Urothelium cell line (cell line): ENCODE measurements around the gene AGAP1.

Source experiments
- DNase-seq: peaks from one replicate; pipeline ENCODE4 v3.0.0; 2011; ENCODE audit warnings: low spot score, mixed read lengths
- FAIRE-seq: peaks from 2 replicates; lab custom pipeline; 2011; peaks lifted over from hg19 to GRCh38; lab: Jason Lieb, UNC

The AGAP1 gene

DNA sequence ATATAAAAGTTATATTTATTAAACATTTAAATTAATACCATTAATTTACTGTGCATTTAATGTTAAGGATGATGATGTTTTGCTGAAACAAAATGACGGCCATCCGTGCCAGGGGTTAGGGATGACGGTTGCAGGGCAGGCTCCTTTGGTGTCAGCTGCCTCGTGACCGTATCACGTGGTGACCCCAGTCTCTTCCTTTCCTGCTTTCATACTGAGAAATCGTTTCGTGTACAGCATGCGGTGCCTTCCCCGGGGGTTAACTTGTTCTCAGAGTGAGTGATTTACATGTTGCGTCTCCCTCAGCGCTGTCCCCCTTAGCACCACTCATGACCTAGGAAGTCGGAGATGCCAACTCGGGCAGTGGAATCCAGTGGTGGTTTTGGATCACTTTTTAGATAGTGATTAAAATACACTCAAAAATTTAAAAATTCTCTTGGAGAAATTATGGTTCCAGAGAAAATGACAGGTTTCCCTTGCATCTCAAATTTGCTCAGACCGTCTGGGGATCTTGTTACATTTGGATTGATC lies 383.5 kb downstream of the AGAP1 start:
- DNase-seq: no peak
- no peak for FAIRE-seq

GRCh38 chr2:235879116-235879515 lies 385.3 kb downstream of the AGAP1 start:
- DNase-seq (no peak), FAIRE-seq (no peak)

DNA sequence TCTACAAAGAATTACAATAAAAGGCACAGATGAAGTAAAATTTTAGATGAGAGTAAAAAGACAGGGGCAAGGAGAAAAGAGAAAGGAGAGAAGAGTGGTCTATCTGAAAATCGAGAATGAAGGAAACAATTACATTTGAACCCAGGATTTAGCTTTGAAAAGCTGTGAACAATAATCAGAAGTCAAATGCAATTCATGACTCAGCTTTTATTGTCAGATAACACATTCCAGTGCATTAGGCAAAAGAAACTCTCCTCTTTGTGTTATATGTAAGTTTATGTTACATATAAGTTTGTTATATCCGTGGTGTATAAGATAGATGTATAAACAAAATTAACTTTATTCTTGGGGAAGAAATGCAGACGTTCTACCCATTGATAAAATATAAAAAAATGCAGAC lies 389.8 kb downstream of the AGAP1 start:
- FAIRE-seq (no peak), DNase-seq (no peak)

DNA sequence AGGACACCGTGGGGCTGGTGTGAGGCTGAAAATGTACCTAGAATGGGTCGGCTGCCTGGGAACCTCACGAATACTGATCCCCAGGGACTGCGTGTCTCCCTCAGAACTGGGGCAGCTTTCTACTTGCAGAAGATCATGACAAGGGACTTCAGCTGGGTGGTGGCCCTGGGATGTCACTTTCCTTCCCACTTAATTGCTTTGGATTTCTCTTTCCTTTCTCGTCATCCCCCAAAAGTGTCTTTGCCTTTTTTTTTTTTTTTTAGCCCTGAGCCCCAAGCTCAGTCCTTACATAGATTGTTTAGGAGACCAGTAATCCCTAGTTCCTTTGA lies 395.4 kb downstream of the AGAP1 start:
- DNase-seq: no peak
- no peak for FAIRE-seq

DNA sequence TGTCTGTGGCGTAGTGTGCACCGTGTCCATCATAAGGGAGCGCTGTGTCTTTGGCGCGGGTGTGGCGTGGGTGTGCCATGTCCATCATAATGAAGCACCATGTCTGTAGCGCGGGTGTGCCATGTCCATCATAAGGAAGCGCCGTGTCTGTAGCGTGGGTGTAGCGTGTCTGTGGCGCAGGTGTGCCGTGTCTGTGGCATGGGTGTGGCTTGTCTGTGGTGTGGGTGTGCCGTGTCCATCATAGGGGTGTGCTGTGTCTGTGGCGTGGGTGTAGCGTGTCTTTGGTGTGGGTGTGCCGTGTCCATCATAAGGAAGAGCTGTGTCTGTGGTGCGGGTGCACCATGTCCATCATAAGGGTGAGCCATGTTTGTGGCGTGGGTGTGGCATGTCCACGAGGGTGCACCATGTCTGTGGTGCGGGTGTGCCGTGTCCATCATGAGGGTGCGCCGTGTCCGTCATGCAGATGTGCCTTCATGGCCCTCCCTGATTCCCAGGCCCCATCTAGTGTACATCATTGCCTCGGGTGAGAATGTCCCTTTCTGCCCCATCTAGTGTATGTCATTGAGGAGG lies 399.4 kb downstream of the AGAP1 start:
- DNase-seq: no peak
- FAIRE-seq: no peak

- DNase-seq: no peak
- FAIRE-seq: no peak
Measured at GRCh38 chr2:235894839-235895238, 401.0 kb downstream of the AGAP1 start.

DNA sequence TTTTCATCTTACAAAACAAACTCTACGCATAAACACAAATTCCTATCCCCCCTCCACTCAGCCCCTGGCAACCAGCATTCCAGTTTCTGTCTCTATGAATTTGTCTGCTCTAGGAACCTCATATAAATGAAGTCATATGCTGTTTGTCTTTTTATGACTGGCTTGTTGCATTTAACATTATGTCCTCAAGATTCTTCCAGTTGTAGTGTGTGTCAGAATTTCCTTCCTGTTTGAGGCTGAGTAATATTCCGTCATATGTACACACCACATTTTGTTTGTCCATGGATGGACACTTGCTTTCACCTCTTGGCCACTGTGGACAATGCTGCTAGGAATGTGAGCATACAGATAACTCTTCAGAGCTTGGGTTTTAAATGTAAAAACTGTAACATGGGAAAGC lies 402.2 kb downstream of the AGAP1 start:
- DNase-seq (no peak), FAIRE-seq (no peak)

DNA sequence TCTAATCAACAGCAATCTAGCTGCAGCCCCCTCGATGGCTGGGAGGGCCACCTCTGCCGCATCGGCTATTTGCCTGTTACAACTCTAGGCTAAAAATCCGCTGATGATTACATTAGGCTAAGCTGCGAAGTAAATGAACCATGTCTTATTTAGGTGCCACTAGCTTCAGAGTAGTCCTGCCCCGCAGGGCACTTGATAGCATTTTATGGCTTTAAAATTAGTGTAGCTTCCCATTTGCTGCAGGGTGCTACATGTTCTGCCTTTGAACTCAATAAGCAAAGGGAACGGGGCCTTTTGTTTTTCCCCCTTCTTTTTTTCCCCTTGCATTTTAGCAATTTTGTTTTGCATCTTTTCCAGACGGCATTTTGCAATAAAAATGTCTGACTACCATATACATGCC lies 404.1 kb downstream of the AGAP1 start:
- no peak for DNase-seq
- no peak for FAIRE-seq

- DNase-seq (no peak), FAIRE-seq (no peak)
Measured at GRCh38 chr2:235898766-235899165, 404.9 kb downstream of the AGAP1 start.

DNA sequence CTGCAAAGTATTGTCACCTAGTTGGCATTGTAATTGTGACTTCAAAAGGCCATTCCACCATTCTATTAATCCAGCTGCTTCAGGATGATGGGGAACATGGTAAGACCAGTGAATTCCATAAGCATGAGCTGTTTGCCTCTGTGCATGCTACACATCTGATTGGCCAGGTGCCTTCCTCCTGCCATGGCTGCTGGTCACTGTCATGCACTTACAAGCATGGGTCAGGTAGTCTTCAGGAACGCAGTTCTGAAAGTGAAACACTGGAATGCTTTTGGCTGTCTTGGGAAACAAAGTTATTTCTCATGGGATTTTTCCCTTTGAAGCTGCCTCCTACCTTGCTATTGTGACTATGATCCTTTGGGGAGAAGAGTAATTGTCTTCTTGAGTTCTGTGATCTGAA lies 406.8 kb downstream of the AGAP1 start:
- FAIRE-seq (no peak), DNase-seq (no peak)

DNA sequence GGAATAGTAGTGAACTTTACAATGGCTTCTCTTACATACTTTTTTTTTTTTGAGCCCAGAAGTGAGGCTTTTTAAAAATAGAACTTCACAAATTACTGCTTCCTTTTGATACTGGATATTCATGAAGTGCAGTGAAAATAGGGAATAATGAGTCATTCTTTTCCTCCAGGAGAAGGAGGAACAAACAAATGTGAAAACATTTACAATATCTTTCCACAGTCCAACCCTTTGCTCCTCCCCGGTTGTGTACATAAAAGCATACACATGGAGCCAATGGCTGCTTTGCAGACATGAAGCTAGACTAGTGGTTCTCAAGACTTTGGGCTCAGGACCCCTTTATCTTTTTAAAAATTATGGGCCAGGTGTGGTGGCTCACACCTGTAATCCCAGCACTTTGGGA lies 407.4 kb downstream of the AGAP1 start:
- no peak for FAIRE-seq
- no peak for DNase-seq

DNA sequence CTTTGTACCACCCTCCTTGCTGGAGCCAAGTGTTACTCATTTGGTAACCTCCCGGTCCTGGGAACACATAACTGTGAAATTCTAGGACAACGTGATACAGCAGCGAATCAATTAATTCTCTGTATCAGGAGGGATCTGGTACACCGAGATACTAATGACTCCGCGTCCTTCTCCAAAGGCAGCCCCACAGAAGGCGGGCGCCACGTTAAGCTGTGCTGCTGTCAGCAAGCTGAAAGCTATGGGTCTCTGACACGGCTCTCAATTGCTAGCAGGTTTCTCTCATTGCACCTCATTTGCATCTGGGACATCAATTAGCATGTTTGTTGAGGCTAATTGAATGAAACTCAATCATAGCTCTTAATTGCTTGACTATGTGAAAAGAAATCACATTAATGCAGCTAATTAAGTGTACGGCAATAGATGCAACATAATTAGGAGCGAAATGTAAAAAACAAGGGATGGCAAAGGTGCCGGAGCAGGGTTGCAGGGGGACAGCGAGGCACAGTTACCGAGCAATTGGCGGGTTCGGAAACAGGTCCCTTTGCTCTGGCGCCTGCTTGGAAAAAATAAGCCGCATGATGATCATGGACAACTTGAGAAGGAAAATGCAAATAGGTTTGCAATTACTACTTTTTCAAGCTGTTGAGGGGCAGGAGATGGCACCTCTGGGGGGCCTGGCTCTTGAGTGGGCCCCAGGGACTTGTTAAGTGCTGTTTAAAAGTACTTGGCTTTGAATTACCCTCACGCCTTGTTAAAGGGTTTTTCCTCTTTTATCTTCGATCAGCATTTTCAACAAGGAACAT lies 410.1 kb downstream of the AGAP1 start:
- DNase-seq (no peak), FAIRE-seq (no peak)

DNA sequence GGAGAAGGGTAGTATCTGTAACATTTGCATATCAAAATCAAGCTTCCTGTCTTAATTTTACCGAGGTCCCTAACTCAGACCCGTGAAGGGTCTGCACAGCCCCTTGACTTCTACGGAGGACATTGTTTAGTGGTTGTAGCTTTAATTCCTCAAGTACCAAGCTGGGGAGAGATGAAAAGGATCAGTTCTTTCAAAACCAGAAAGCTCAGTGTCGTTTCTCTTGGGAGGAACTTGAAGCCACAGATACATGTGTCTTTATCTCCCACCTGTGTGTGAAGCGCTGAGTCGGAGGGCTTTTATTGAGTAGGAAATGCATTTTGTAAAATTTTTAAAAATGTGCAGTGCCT lies 410.7 kb downstream of the AGAP1 start:
- no peak for FAIRE-seq
- no peak for DNase-seq

- DNase-seq (no peak), FAIRE-seq (no peak)
Measured at GRCh38 chr2:235908826-235909225, 415.0 kb downstream of the AGAP1 start.

DNA sequence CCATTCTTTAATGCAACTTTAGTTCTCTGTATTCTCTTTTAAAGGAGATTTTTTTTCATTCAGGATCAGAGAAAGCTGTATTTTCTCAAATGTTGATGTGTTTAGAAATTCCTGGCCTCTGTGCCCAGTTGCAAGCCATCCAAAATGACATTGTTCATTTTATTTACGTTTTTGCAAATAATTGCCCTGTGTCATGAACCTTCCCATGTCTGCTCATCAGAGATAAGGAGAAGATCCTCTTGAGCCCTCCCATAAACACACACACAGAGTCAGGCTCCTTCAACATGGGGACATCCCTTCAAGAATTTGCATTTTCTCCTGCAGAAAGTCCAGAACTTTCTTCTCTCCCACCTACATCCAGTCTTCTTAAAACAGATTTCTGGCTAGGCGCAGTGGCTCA lies 415.5 kb downstream of the AGAP1 start:
- FAIRE-seq: no peak

GRCh38 chr2:235910067-235910466 lies 416.2 kb downstream of the AGAP1 start:
- DNase-seq (no peak), FAIRE-seq (no peak)

More for the DNA sequence above, 415.5 kb downstream of the AGAP1 start:
- no peak for DNase-seq

DNA sequence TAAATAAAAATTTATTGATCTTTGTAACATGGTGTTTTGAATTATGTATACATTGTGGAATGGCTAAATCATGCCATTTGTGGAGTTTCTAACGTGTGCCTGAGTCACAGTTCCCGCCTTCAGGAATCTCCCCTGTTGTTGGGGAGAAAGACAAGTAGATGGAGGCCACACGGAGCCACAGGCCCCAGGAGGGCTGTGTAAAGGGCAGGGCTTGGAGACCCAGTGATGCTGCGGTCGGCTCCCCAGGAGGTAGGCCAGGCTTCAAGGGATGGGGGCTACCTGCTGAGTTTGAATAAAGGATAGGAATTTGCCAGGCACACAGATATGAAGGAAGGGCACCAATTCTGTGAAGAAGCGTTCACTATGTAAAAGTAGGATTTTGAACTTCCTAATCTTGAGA lies 417.3 kb downstream of the AGAP1 start:
- no peak for DNase-seq
- no peak for FAIRE-seq

GRCh38 chr2:235911633-235912233 lies 417.9 kb downstream of the AGAP1 start:
- no peak for DNase-seq
- FAIRE-seq: no peak

GRCh38 chr2:235914756-235915155 lies 420.9 kb downstream of the AGAP1 start:
- no peak for DNase-seq
- FAIRE-seq: no peak

DNA sequence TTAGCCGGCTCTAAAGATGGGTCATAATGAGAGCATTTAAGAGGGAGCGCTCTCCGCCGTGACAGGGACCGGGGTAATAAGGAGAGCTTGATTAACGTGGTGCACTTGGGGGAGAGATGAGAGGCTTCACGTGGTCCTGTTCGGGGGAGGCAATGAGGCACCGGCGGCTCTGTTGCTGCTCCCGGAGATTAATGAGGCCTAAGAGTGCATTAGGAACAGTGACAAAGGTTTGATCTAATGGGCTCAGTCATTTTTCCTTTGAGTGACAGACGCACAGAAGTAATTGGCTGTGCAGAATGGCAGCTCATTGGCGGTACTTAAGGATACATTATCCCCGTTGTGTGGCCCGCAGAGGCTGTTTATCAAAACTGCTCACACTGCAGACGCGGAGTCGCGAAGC lies 423.7 kb downstream of the AGAP1 start:
- FAIRE-seq (no peak), DNase-seq (no peak)

DNA sequence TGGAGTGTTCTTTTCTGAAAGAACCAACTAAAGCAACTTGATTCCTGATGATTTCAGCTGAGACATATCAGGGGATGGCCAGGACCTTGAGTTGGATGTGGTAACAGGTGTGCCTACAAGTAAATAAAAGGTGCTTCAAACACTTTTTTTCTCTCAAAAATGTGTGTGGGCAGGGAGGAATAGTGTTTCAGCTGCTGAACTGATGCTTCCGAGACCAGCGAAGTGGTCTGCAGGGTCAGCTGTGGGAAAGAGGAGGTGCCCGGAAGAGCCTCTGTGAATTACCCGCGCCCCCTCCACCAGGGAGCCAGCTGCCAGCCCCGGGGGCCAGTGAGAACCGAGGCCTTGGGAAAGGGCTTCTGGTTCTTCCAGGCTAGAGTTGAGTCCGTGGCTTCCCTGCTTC lies 425.0 kb downstream of the AGAP1 start:
- no peak for DNase-seq
- FAIRE-seq: no peak

- DNase-seq (no peak), FAIRE-seq (no peak)
Measured at GRCh38 chr2:235920216-235920865, 426.5 kb downstream of the AGAP1 start.
